Karpas-422 (cell line): ENCODE results near the gene ATXN3L. TPM values are rescaled to one million over a fixed set of nuclear protein-coding genes. Genes with fewer than 3 reads are reported as not detected.
"Not testable (repeated sequence)": the region's sequence is repeated elsewhere in the genome, so short reads cannot be mapped to it uniquely, and the experiment has no call there.

ENCODE experiments used
- DNase-seq: peaks from one replicate; pipeline ENCODE4 v3.0.0-alpha.2; 2015
- H2AFZ ChIP-seq: fragments of 200-600 bp; sonication (generic); 2 replicates; pipeline ENCODE4 v1.6.1; 2014; ENCODE audit warnings: antibody characterized with exemption, low read length, mixed read lengths
- H3K27ac ChIP-seq: fragments of 200-600 bp; sonication (generic); 2 replicates; pipeline ENCODE4 v1.5.1; 2014; ENCODE audit warnings: mild to moderate bottlenecking, low read length, moderate library complexity
- H3K27me3 ChIP-seq: fragments of 200-600 bp; sonication (generic); 2 replicates; pipeline ENCODE4 v1.6.1; 2014; ENCODE audit warnings: low read length, mixed read lengths
- H3K36me3 ChIP-seq: fragments of 200-600 bp; sonication (generic); 2 replicates; pipeline ENCODE4 v1.6.1; 2014; ENCODE audit warnings: low read length, mixed read lengths; ENCODE audit not compliant: insufficient read depth
- H3K4me1 ChIP-seq: fragments of 200-600 bp; sonication (generic); 2 replicates; pipeline ENCODE4 v1.6.1; 2014; ENCODE audit warnings: mild to moderate bottlenecking, low read length, mixed read lengths
- H3K4me2 ChIP-seq: fragments of 200-600 bp; sonication (generic); 2 replicates; pipeline ENCODE4 v1.6.1; 2014; ENCODE audit warnings: low read length, low read depth, mild to moderate bottlenecking; ENCODE audit not compliant: poor library complexity, severe bottlenecking
- H3K4me3 ChIP-seq: fragments of 200-600 bp; sonication (generic); 2 replicates; pipeline ENCODE4 v1.5.1; 2014; ENCODE audit warnings: mild to moderate bottlenecking, antibody characterized with exemption, low read length, mixed read lengths
- H3K79me2 ChIP-seq: fragments of 200-600 bp; sonication (generic); 2 replicates; pipeline ENCODE4 v1.6.1; 2014; ENCODE audit warnings: mild to moderate bottlenecking, low read length, mixed read lengths
- H3K9ac ChIP-seq: fragments of 200-600 bp; sonication (generic); 2 replicates; pipeline ENCODE4 v1.6.0; 2014; ENCODE audit warnings: low read length
- H3K9me2 ChIP-seq: fragments of 200-600 bp; sonication (generic), shearing (Covaris generic); replicated peaks from 2 replicates; pipeline ENCODE4 v1.6.0; 2014; ENCODE audit warnings: mild to moderate bottlenecking, low read length, moderate library complexity; ENCODE audit not compliant: insufficient read depth
- H3K9me3 ChIP-seq: fragments of 300-700, 200-600 bp; sonication (generic); 2 replicates; pipeline ENCODE4 v1.6.1; 2014; ENCODE audit warnings: low read length, mixed read lengths
- H4K20me1 ChIP-seq: fragments of 200-600 bp; sonication (generic); 2 replicates; pipeline ENCODE4 v1.6.1; 2014; ENCODE audit warnings: mild to moderate bottlenecking, antibody characterized with exemption, low read length, low read depth; ENCODE audit not compliant: insufficient read depth
- total RNA-seq: library from RNA; depleted of rRNA; stranded (reverse); fragments of >200 nt; shearing (Covaris generic); gene quantifications from 2 replicates; pipeline ENCODE4 v1.2.3, GENCODE V29; 2014; ENCODE audit warnings: low replicate concordance

The ATXN3L gene
- total RNA-seq, 1 experiment from 2014 or later, result not detected

DNA sequence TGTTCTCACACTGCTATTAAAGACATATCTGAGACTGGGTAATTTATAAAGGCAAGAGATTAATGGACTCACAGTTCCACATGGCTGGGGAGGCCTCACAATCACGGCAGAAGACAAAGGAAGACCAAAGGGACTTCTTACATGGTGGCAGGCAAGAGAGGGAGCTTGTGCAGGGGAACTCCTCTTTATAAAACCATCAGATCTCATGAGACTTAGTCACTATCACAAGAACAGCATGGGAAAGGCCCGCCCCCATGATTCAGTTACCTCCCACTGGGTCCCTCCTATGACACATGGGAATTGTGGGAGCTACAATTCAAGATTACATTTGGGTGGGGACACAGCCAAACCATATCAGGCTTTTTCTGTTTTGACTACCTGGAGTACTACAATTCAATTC, 16.6 kb downstream of the ATXN3L start:
- H3K4me3 ChIP-seq, H3K36me3 ChIP-seq, DNase-seq, H3K27ac ChIP-seq, H3K27me3 ChIP-seq, H3K9me3 ChIP-seq, H3K79me2 ChIP-seq, H3K9me2 ChIP-seq, H4K20me1 ChIP-seq, H3K9ac ChIP-seq, H3K4me1 ChIP-seq, H3K4me2 ChIP-seq, H2AFZ ChIP-seq: not testable (repeated sequence)

GRCh38 chrX:13298836-13299235, 21.0 kb downstream of the ATXN3L start:
- Histone ChIP-seq H4K20me1 (no peaks in the 10 kb centered on the region), H3K27ac (no peak overlapping the region), H3K9ac (no peak overlapping the region), H2AFZ (no peak overlapping the region), H3K9me2 (no peaks in the 10 kb centered on the region), H3K27me3 (no peaks in the 10 kb centered on the region), H3K9me3 (no peaks in the 10 kb centered on the region), H3K36me3 (no peaks in the 10 kb centered on the region), H3K79me2 (no peaks in the 10 kb centered on the region), H3K4me3 (no peak overlapping the region), H3K4me1 (no peaks in the 10 kb centered on the region), H3K4me2 (no peak overlapping the region)
- no peak for DNase-seq

GRCh38 chrX:13295841-13296240, 24.0 kb downstream of the ATXN3L start:
- Histone ChIP-seq H3K79me2 (no peaks in the 10 kb centered on the region), H3K9ac (no peak overlapping the region), H3K27me3 (no peaks in the 10 kb centered on the region), H3K4me2 (no peak overlapping the region), H3K9me2 (no peaks in the 10 kb centered on the region), H4K20me1 (no peaks in the 10 kb centered on the region), H3K4me1 (no peaks in the 10 kb centered on the region), H3K4me3 (no peak overlapping the region), H3K36me3 (no peaks in the 10 kb centered on the region), H3K9me3 (no peaks in the 10 kb centered on the region), H3K27ac (no peak overlapping the region), H2AFZ (no peak overlapping the region)
- no peak for DNase-seq

- Histone ChIP-seq H3K4me1 (no peaks in the 10 kb centered on the region), H3K9ac (no peak overlapping the region), H2AFZ (no peak overlapping the region), H3K4me3 (no peak overlapping the region), H3K9me3 (no peaks in the 10 kb centered on the region), H3K27me3 (no peaks in the 10 kb centered on the region), H3K9me2 (no peaks in the 10 kb centered on the region), H3K36me3 (no peaks in the 10 kb centered on the region), H4K20me1 (no peaks in the 10 kb centered on the region), H3K79me2 (no peaks in the 10 kb centered on the region), H3K27ac (no peak overlapping the region), H3K4me2 (no peak overlapping the region)
- no peak for DNase-seq
Observed at GRCh38 chrX:13293700-13294099, 26.2 kb downstream of the ATXN3L start.

GRCh38 chrX:13290891-13291614, 28.8 kb downstream of the ATXN3L start:
- Histone ChIP-seq H3K27ac (no peak overlapping the region), H3K9me3 (no peaks in the 10 kb centered on the region), H3K79me2 (no peaks in the 10 kb centered on the region), H3K36me3 (no peaks in the 10 kb centered on the region), H3K4me1 (no peaks in the 10 kb centered on the region), H2AFZ (no peak overlapping the region), H3K4me2 (no peak overlapping the region), H3K9ac (no peak overlapping the region), H3K4me3 (no peak overlapping the region), H3K27me3 (no peaks in the 10 kb centered on the region), H3K9me2 (no peaks in the 10 kb centered on the region), H4K20me1 (no peaks in the 10 kb centered on the region)
- DNase-seq, result no peak

DNA sequence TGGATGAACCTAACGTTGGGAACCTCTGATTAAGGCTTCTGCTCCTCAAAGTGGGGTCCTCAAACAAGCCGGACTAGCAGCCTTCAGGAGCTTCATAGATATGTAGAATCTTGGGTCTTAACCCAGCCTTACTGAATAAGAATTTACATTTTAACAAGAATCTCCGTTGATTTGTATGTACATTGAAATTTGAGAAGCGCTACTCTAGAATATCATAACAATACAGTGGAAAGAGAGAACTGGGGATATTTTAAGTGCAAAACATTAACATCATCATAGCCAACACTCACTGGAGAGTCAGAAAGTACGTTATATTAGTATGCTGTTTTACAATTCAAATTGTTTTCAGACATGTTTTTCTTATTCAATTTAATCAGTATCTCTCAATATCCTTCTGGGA, 31.2 kb downstream of the ATXN3L start:
- H3K36me3 ChIP-seq, result no peaks in the 10 kb centered on the region
- H3K27ac ChIP-seq, result no peak overlapping the region
- H3K27me3 ChIP-seq, result no peaks in the 10 kb centered on the region
- H2AFZ ChIP-seq, result no peak overlapping the region
- H3K79me2 ChIP-seq, result no peaks in the 10 kb centered on the region
- no peaks in the 10 kb centered on the region for H3K4me1 ChIP-seq
- DNase-seq, result no peak
- H4K20me1 ChIP-seq, result no peaks in the 10 kb centered on the region
- no peak overlapping the region for H3K4me3 ChIP-seq
- H3K9ac ChIP-seq, result no peak overlapping the region
- no peaks in the 10 kb centered on the region for H3K9me2 ChIP-seq
- H3K4me2 ChIP-seq, result no peak overlapping the region
- no peaks in the 10 kb centered on the region for H3K9me3 ChIP-seq

DNA sequence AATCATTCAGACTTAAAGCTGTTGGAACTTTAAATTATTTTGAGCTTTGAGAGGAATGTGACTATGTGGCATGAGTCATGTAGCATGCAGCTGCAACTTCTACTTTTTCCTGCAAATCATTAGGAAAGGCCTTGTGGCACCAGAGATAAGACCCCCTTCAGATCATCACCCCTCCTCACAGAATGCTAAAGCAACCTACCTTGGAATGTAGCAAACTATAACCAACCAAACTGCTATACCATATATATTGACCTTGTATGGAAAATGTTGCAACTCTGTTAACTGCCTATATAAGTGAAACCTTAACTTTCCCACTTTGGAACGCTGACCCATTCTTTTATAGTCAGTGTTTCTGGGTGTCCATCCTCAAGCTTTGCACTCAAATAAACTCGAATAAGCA, 32.0 kb downstream of the ATXN3L start:
- no peaks in the 10 kb centered on the region for H3K79me2 ChIP-seq
- no peak for DNase-seq
- H3K9me2 ChIP-seq, result no peaks in the 10 kb centered on the region
- no peak overlapping the region for H3K4me3 ChIP-seq
- no peaks in the 10 kb centered on the region for H3K36me3 ChIP-seq
- H3K27me3 ChIP-seq, result no peaks in the 10 kb centered on the region
- no peaks in the 10 kb centered on the region for H3K4me1 ChIP-seq
- H3K4me2 ChIP-seq, result no peak overlapping the region
- no peak overlapping the region for H3K9ac ChIP-seq
- no peak overlapping the region for H2AFZ ChIP-seq
- no peaks in the 10 kb centered on the region for H4K20me1 ChIP-seq
- H3K9me3 ChIP-seq, result no peaks in the 10 kb centered on the region
- no peak overlapping the region for H3K27ac ChIP-seq

DNA sequence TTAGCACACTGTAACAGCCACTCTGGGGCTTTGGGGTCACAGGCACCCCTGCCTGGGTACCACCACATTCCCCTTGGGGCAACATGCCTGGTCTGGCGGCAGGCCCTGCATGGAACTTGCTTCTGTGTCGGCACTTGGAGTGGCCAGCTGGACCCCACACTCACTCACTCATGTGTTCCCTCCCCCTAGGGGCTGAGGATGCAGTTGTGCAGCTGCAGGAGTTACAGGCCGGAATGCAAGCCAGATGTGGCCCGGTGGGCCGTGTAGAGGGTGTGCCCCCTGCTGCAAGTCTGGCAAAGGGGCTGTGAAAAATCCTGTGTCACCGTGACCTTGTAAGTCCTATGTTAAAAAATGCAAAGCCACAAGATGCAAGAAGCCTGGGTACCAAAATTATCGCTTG, 34.2 kb downstream of the ATXN3L start:
- Histone ChIP-seq H3K9ac (no peak overlapping the region), H3K4me3 (no peak overlapping the region), H4K20me1 (no peaks in the 10 kb centered on the region), H3K79me2 (no peaks in the 10 kb centered on the region), H3K9me3 (no peaks in the 10 kb centered on the region), H3K36me3 (no peaks in the 10 kb centered on the region), H2AFZ (no peak overlapping the region), H3K9me2 (no peaks in the 10 kb centered on the region), H3K27me3 (no peaks in the 10 kb centered on the region), H3K27ac (no peak overlapping the region), H3K4me1 (no peaks in the 10 kb centered on the region), H3K4me2 (no peak overlapping the region)
- DNase-seq, result no peak
